Mesenchymal stem cell (in vitro differentiated cells and primary cell): ENCODE measurements around the gene TLE5.
"Not testable (repeated sequence)": the region's sequence is repeated elsewhere in the genome, so short reads cannot be mapped to it uniquely, and the experiment has no call there.

Source experiments
- DNase-seq: peaks from one replicate; pipeline ENCODE4 v3.0.0-alpha.2; 2013
- H2AFZ ChIP-seq: one replicate; pipeline ENCODE4 v1.6.1; 2013; ENCODE audit warnings: low read depth, mild to moderate bottlenecking, control low read depth, inconsistent platforms, low read length, moderate library complexity
- H2AK5ac ChIP-seq: 2 replicates; pipeline ENCODE4 v1.6.1; 2013; ENCODE audit warnings: low read length, moderate library complexity, mild to moderate bottlenecking, inconsistent platforms; ENCODE audit not compliant: severe bottlenecking
- H2BK120ac ChIP-seq: one replicate; pipeline ENCODE4 v1.6.1; 2013; ENCODE audit warnings: low read depth, mild to moderate bottlenecking, inconsistent platforms, low read length, moderate library complexity
- H2BK12ac ChIP-seq, 2 experiments: one replicate each; pipeline ENCODE4 v1.6.1; 2013; ENCODE audit warnings: inconsistent platforms in 2 of 2, low read length in 2 of 2, mild to moderate bottlenecking in 2 of 2, moderate library complexity in 2 of 2, control low read depth in 1 of 2
- H2BK15ac ChIP-seq: one replicate; pipeline ENCODE4 v1.6.1; 2013; ENCODE audit warnings: mild to moderate bottlenecking, low read depth, inconsistent platforms; ENCODE audit not compliant: poor library complexity, severe bottlenecking
- H2BK5ac ChIP-seq: 2 replicates; pipeline ENCODE4 v1.6.1; 2013; ENCODE audit warnings: low read depth, mild to moderate bottlenecking, low read length, control low read depth, inconsistent platforms; ENCODE audit not compliant: poor library complexity, severe bottlenecking
- H3K14ac ChIP-seq, 2 experiments: one replicate each; pipeline ENCODE4 v1.6.1; 2013; ENCODE audit warnings: inconsistent platforms in 2 of 2, low read length in 2 of 2, control low read depth in 1 of 2, mild to moderate bottlenecking in 1 of 2, moderate library complexity in 1 of 2
- H3K18ac ChIP-seq, 2 experiments: one replicate each; pipeline ENCODE4 v1.6.1; 2013; ENCODE audit warnings: inconsistent platforms in 2 of 2, low read length in 2 of 2, control low read depth in 1 of 2, low read depth in 1 of 2, mild to moderate bottlenecking in 1 of 2
- H3K23ac ChIP-seq, 2 experiments: one replicate each; pipeline ENCODE4 v1.6.1; 2013; ENCODE audit warnings: inconsistent platforms in 2 of 2, low read length in 2 of 2, mild to moderate bottlenecking in 2 of 2, moderate library complexity in 2 of 2, control low read depth in 1 of 2
- H3K27ac ChIP-seq: 2 replicates; pipeline ENCODE4 v1.5.1; 2013; ENCODE audit warnings: mild to moderate bottlenecking, moderate library complexity, low read length, control low read depth, inconsistent platforms; ENCODE audit not compliant: poor library complexity, severe bottlenecking
- H3K27me3 ChIP-seq, 2 experiments: 2 replicates each; pipeline versions ENCODE4 v1.6.1 to v1.7.0; 2013; ENCODE audit warnings: low read length in 2 of 2, mild to moderate bottlenecking in 2 of 2, moderate library complexity in 2 of 2, control low read depth in 1 of 2, inconsistent platforms in 1 of 2; ENCODE audit not compliant: control insufficient read depth in 1 of 2, insufficient read depth in 1 of 2
- H3K36me3 ChIP-seq, 2 experiments: 2 replicates each; pipeline versions ENCODE4 v1.6.1 to v1.7.0; 2013; ENCODE audit warnings: low read length in 2 of 2, control low read depth in 1 of 2, inconsistent platforms in 1 of 2, low read depth in 1 of 2, mild to moderate bottlenecking in 1 of 2; ENCODE audit not compliant: insufficient read depth in 2 of 2, control insufficient read depth in 1 of 2
- H3K4ac ChIP-seq, 2 experiments: one replicate each; pipeline ENCODE4 v1.6.1; 2013; ENCODE audit warnings: inconsistent platforms in 2 of 2, low read length in 2 of 2, mild to moderate bottlenecking in 2 of 2, moderate library complexity in 2 of 2, control low read depth in 1 of 2, low read depth in 1 of 2
- H3K4me1 ChIP-seq: 2 replicates; pipeline ENCODE4 v1.6.1; 2013; ENCODE audit warnings: low read depth, low read length, control low read depth; ENCODE audit not compliant: control insufficient read depth, insufficient read depth
- H3K4me2 ChIP-seq: 2 replicates; pipeline ENCODE4 v1.6.1; 2013; ENCODE audit warnings: low read length, mild to moderate bottlenecking, inconsistent platforms; ENCODE audit not compliant: poor library complexity, severe bottlenecking
- H3K4me3 ChIP-seq, 2 experiments: 2 replicates each; pipeline versions ENCODE4 v1.5.1 to v1.7.0; 2013; ENCODE audit warnings: low read length in 2 of 2, mild to moderate bottlenecking in 2 of 2, control low read depth in 1 of 2, low read depth in 1 of 2; ENCODE audit not compliant: insufficient read depth in 1 of 2
- H3K79me1 ChIP-seq: replicated peaks from 2 replicates; pipeline ENCODE4 v1.6.1; 2013; ENCODE audit warnings: mild to moderate bottlenecking, control low read depth, low read length, inconsistent platforms; ENCODE audit not compliant: poor library complexity, severe bottlenecking
- H3K9ac ChIP-seq: 2 replicates; pipeline ENCODE4 v1.7.0; 2013; ENCODE audit warnings: mild to moderate bottlenecking, low read length, moderate library complexity
- H3K9me3 ChIP-seq: 2 replicates; pipeline ENCODE4 v1.7.0; 2013; ENCODE audit warnings: mild to moderate bottlenecking, low read length; ENCODE audit not compliant: control insufficient read depth
- H4K8ac ChIP-seq: one replicate; pipeline ENCODE4 v1.6.1; 2013; ENCODE audit warnings: inconsistent platforms, mild to moderate bottlenecking, low read length, moderate library complexity
- H4K91ac ChIP-seq: one replicate; pipeline ENCODE4 v1.6.1; 2013; ENCODE audit warnings: mild to moderate bottlenecking, low read length, inconsistent platforms
- WGBS: methylation state at CpG from one replicate; pipeline ENCODE4 v1.1.7; 2013; ENCODE audit warnings: mixed read lengths; 5-methylcytosine and 5-hydroxymethylcytosine counted together

Gene TLE5

GRCh38 chr19:3089299-3089855 is 27.1 kb upstream of the TLE5 start:
- DNase-seq, H2AFZ ChIP-seq, H4K8ac ChIP-seq, H3K36me3 ChIP-seq, H3K14ac ChIP-seq, H4K91ac ChIP-seq, H3K23ac ChIP-seq, H3K79me1 ChIP-seq, H3K9me3 ChIP-seq, H2BK120ac ChIP-seq, H2BK12ac ChIP-seq, H3K18ac ChIP-seq, H3K9ac ChIP-seq, H2BK5ac ChIP-seq, H3K4ac ChIP-seq, H3K27ac ChIP-seq, H3K4me2 ChIP-seq, H2AK5ac ChIP-seq, H3K4me1 ChIP-seq, H3K4me3 ChIP-seq, H2BK15ac ChIP-seq, H3K27me3 ChIP-seq: not testable (repeated sequence)
- WGBS = 100% methylated on average over 2 of the region's 7 CpGs

GRCh38 chr19:3087769-3088168 is 25.5 kb upstream of the TLE5 start:
- H3K9ac ChIP-seq = no peak overlapping the region
- peaks cover 1% of the 10 kb centered on the region for H3K4me1 ChIP-seq
- no peak overlapping the region for H3K4me2 ChIP-seq
- H3K4me3 ChIP-seq = no peak overlapping the region
- no peak overlapping the region for H3K18ac ChIP-seq
- WGBS = 89% methylated on average over 4 of the region's 10 CpGs
- H2AK5ac ChIP-seq = no peak overlapping the region
- no peak overlapping the region for H3K14ac ChIP-seq
- no peak overlapping the region for H4K8ac ChIP-seq
- H3K9me3 ChIP-seq = no peaks in the 10 kb centered on the region
- no peak overlapping the region for H2BK12ac ChIP-seq
- H3K27ac ChIP-seq = no peak overlapping the region
- no peak overlapping the region for H4K91ac ChIP-seq
- no peak overlapping the region for H3K4ac ChIP-seq
- no peaks in the 10 kb centered on the region for H3K27me3 ChIP-seq
- no peaks in the 10 kb centered on the region for H3K79me1 ChIP-seq
- H3K23ac ChIP-seq = no peak overlapping the region
- no peak overlapping the region for H2BK15ac ChIP-seq
- no peak overlapping the region for H2BK120ac ChIP-seq
- H2AFZ ChIP-seq = no peak overlapping the region
- no peak overlapping the region for H2BK5ac ChIP-seq
- H3K36me3 ChIP-seq = no peaks in the 10 kb centered on the region
- no peak for DNase-seq

- Histone ChIP-seq H2AK5ac (no peak overlapping the region), H2BK120ac (no peak overlapping the region), H3K79me1 (no peaks in the 10 kb centered on the region), H3K4me2 (no peak overlapping the region), H3K4me1 (peaks cover 7% of the 10 kb centered on the region), H3K27ac (no peak overlapping the region), H4K8ac (no peak overlapping the region), H3K9me3 (no peaks in the 10 kb centered on the region), H2AFZ (no peak overlapping the region), H3K27me3 (no peaks in the 10 kb centered on the region), H2BK5ac (no peak overlapping the region), H4K91ac (no peak overlapping the region), H3K18ac (no peak overlapping the region), H3K14ac (no peak overlapping the region), H3K36me3 (no peaks in the 10 kb centered on the region), H3K9ac (no peak overlapping the region), H3K4ac (no peak overlapping the region), H3K4me3 (no peak overlapping the region), H3K23ac (no peak overlapping the region), H2BK15ac (peak overlapping the region; percentile 83), H2BK12ac (no peak overlapping the region)
- WGBS = 78% methylated on average over 9 of the region's 10 CpGs
- DNase-seq = no peak
Measured at GRCh38 chr19:3084943-3085342, 22.6 kb upstream of the TLE5 start.

- H3K23ac ChIP-seq = no peak overlapping the region
Measured at GRCh38 chr19:3083964-3084363, 21.7 kb upstream of the TLE5 start.

More at GRCh38 chr19:3083964-3084363, 21.7 kb upstream of the TLE5 start:
- H3K27ac ChIP-seq = no peak overlapping the region
- WGBS = 95% methylated on average over 4 of the region's 7 CpGs
- no peak overlapping the region for H4K8ac ChIP-seq
- H3K9me3 ChIP-seq = no peaks in the 10 kb centered on the region
- no peak overlapping the region for H2BK15ac ChIP-seq
- peaks cover 8% of the 10 kb centered on the region for H3K4me1 ChIP-seq
- no peak overlapping the region for H3K4ac ChIP-seq
- no peak overlapping the region for H3K14ac ChIP-seq
- H3K36me3 ChIP-seq = no peaks in the 10 kb centered on the region
- no peak for DNase-seq
- H2AFZ ChIP-seq = no peak overlapping the region
- no peak overlapping the region for H3K18ac ChIP-seq
- no peak overlapping the region for H2BK120ac ChIP-seq
- no peaks in the 10 kb centered on the region for H3K27me3 ChIP-seq
- no peak overlapping the region for H2BK5ac ChIP-seq
- no peak overlapping the region for H3K4me3 ChIP-seq
- no peak overlapping the region for H4K91ac ChIP-seq
- H3K4me2 ChIP-seq = no peak overlapping the region
- no peak overlapping the region for H3K9ac ChIP-seq
- H2BK12ac ChIP-seq = no peak overlapping the region
- H3K79me1 ChIP-seq = no peaks in the 10 kb centered on the region
- no peak overlapping the region for H2AK5ac ChIP-seq
